GM12878 (cell line): ENCODE results near the gene METRN. TPM values are rescaled to one million over a fixed set of nuclear protein-coding genes. Genes with fewer than 3 reads are reported as not detected.

Experiments used
- BCL3 ChIP-seq: IDR thresholded peaks from 2 replicates; pipeline ENCODE4 v1.6.1; 2011; ENCODE audit warnings: borderline replicate concordance, low read depth, mild to moderate bottlenecking, moderate library complexity, low read length; ENCODE audit not compliant: insufficient read depth, poor library complexity, severe bottlenecking
- CBX3 ChIP-seq: fragments of 200-600 bp; sonication (generic); IDR thresholded peaks from 2 replicates; pipeline ENCODE4 v1.6.1; 2016; ENCODE audit warnings: low read depth, borderline replicate concordance
- GABPA ChIP-seq: IDR thresholded peaks from 2 replicates; pipeline ENCODE4 v1.6.1; 2014; ENCODE audit warnings: antibody characterized with exemption, low read depth, mild to moderate bottlenecking, inconsistent platforms
- JUNB ChIP-seq: IDR thresholded peaks from 2 replicates; pipeline ENCODE4 v1.6.1; 2016; ENCODE audit warnings: antibody characterized with exemption, mild to moderate bottlenecking
- PAX8 ChIP-seq: fragments of 450-650 bp; IDR thresholded peaks from 2 replicates; pipeline ENCODE4 v1.6.1; 2017; ENCODE audit warnings: mild to moderate bottlenecking, moderate library complexity
- RAD51 ChIP-seq: fragments of 450-650 bp; IDR thresholded peaks from 2 replicates; pipeline ENCODE4 v1.6.1; 2016; ENCODE audit warnings: moderate library complexity, mild to moderate bottlenecking, inconsistent platforms
- REST ChIP-seq: IDR thresholded peaks from 2 replicates; pipeline ENCODE4 v1.6.1; 2012; ENCODE audit warnings: mild to moderate bottlenecking, low read depth, low read length
- RFX5 ChIP-seq: IDR thresholded peaks from 2 replicates; pipeline ENCODE4 v1.6.1; 2011; ENCODE audit warnings: low read depth, low read length, improper control_type of control experiment
- SMAD5 ChIP-seq: IDR thresholded peaks from 2 replicates; pipeline ENCODE4 v1.6.1; 2016; ENCODE audit warnings: antibody characterized with exemption, low read depth
- YY1 ChIP-seq: IDR thresholded peaks from 2 replicates; pipeline ENCODE4 v1.6.1; 2011; ENCODE audit warnings: low read depth, mild to moderate bottlenecking, low read length
- polyA plus RNA-seq, 11 experiments: library from polyadenylated mRNA; depleted of rRNA in 4 of 11; unstranded in 6 of 11; stranded (reverse) in 5 of 11; fragments of >200 nt; fragmentation: Nextera tagmentation in 4 of 11; fragmentation: Illumina TruSeq in 1 of 11; extraction: Ambion mirVana in 4 of 11; extraction: Trizol in 1 of 11; gene quantifications; 1 replicate in 1 of 11; 2 replicates in 10 of 11; pipeline versions ENCODE4 v1.2.1 to v1.2.3, GENCODE V29; 2011 to 2016; ENCODE audit warnings: inconsistent platforms in 2 of 11, missing spikeins in 2 of 11, low read depth in 1 of 11
- total RNA-seq, 4 experiments: library from RNA; depleted of rRNA in 3 of 4; stranded (reverse); fragments of >200 nt in 3 of 4; fragmentation: Illumina TruSeq in 1 of 4; extraction: Trizol in 1 of 4; gene quantifications; 2 replicates each; pipeline versions ENCODE4 v1.2.1 to v1.2.3, GENCODE V29; 2013 to 2021
- TF ChIP-seq, protein P1 (sequence below): fragments of 450-650 bp; IDR thresholded peaks from 2 replicates; pipeline ENCODE4 v1.6.1; 2017; ENCODE audit warnings: low read depth, mild to moderate bottlenecking, moderate library complexity

Gene METRN
- total and polyA plus RNA-seq, 10 of the 15 experiments (the other 5 are each of a cell fraction or from before 2014, with no cell fraction given), result 0.11 to 12.8 (median 1.1) TPM; not detected in 1

GRCh38 chr16:693364-693763, 21.6 kb upstream of the METRN start (continued):
- no peak for TF ChIP-seq REST
- TF ChIP-seq RAD51, result no peak
- TF ChIP-seq CBX3, result no peak
- no peak for TF ChIP-seq PAX8
- no peak for TF ChIP-seq BCL3
- TF ChIP-seq SMAD5, result no peak
- no peak for TF ChIP-seq JUNB
- no peak for TF ChIP-seq RFX5
- TF ChIP-seq GABPA, result no peak
- TF ChIP-seq, protein P1, sequence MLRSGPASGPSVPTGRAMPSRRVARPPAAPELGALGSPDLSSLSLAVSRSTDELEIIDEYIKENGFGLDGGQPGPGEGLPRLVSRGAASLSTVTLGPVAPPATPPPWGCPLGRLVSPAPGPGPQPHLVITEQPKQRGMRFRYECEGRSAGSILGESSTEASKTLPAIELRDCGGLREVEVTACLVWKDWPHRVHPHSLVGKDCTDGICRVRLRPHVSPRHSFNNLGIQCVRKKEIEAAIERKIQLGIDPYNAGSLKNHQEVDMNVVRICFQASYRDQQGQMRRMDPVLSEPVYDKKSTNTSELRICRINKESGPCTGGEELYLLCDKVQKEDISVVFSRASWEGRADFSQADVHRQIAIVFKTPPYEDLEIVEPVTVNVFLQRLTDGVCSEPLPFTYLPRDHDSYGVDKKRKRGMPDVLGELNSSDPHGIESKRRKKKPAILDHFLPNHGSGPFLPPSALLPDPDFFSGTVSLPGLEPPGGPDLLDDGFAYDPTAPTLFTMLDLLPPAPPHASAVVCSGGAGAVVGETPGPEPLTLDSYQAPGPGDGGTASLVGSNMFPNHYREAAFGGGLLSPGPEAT, result no peak
- TF ChIP-seq YY1, result no peak
